OCI-M1 (cell line): Measurements from ENCODE around the gene IQCF2.
"Not testable (repeated sequence)": the region's sequence is repeated elsewhere in the genome, so short reads cannot be mapped to it uniquely, and the experiment has no call there.

Experiments
- DNase-seq: peaks from one replicate; lab custom pipeline; 2025; lab: John Stamatoyannopoulos, UW

The IQCF2 gene

DNA sequence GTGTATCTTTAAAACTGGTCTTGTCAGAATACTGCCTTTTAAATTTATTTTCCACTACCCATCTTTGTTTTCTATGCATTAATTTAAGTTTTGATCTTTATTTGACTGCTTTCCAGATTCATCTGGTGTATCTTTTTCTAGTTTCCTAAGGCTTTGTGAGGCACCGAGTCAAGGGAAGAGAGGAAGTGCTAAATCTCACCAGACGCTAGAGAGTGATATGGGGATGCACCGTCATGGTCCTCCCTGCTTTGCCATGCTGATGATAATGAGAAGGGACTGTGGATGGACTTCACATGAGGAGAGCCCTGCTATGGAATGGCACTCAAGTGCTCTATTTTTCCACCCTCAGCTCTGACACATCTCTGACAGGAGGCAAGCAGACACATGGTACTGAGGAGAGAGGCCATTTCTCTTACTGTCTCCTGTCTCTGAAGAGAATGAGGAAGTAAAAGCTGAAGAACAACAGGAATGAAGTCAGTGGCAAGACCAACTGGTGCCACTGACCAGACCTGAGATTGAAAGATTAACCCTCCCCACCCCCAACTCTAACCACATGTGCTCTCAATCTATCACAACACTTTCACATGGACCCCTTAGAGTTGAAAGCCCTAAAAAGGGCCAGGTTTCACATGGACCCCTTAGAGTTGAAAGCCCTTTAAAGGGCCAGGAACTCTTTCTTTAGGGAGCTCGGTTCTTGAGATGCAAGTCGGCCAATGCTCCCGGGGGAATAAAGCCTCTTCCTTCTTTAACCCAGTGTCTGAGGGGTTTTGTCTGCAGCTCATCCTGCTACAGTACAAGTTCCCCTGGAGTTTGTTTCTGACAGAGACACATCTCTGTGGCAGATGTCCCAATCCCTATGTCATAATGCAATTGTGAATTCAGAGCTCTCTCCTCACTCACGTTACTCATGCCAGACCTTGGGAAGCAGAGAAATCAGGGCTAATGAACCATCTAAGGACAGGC, at the start of gene IQCF2:
IQCF2 (plus strand) TSS at position 913 of the 963 bp plus-strand sequence. CDS start 52 bp downstream, outside the sequence.
- peak; percentile 90 for DNase-seq

DNA sequence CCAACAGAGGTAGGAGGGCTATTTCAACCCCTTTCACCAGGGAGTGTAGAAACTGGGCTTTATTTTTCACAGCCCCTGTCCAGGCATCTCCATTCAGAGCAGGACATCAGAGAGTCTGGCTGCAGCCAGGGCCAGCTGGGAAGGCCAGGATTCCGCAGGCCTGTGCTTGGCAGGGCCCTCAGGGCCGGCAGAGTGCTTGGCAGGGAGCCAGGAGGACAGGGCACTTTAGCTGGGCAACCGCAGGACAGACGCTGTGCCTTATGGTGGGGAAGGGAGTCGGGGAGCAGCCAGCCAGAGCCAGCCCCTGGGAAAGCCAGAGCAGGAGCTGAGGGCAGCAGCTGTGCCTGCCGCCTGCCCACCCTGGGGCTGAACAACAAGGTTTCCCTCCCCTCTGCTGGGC, 47.9 kb upstream of the IQCF2 start:
- DNase-seq = no peak

DNA sequence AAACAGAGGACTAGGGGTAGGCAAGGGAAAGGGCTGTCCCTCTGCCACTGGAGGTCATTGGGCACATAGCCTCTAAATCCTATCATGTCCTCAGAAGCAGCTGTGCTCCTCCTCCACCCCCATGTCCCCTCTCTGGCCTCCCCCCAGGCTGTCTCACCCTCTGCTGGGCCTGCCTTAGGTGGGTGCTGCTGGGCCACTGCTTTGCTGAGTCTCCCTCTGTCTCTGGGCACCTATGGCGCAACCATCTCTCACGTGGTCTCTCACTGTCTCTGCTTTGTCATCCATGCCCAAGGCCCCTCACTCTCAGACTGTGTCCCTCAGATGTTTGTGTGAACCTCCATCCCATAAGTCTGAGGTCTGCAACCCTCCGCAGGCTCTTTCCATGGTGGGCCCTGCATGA, 47.4 kb upstream of the IQCF2 start:
- no peak for DNase-seq

DNA sequence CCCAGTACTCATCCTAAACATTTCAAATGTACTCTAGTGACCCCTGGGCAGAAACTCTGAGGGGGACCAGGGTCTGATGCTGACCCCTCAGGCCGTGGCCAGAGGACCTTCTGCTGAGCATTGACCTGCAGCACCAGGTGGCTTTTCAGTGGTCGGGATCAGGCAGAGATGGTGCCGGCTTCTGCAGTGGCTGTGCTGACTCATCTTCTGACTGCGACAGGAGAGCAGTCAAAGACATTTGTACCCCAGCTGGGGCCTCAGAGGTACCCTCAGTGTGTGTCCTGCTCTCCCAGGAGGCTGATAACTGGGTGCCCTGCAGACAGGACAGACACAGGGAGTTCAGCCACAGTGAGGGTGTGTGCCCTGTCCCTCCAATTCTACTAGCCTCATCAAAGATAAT, 45.8 kb upstream of the IQCF2 start:
- DNase-seq = no peak

DNA sequence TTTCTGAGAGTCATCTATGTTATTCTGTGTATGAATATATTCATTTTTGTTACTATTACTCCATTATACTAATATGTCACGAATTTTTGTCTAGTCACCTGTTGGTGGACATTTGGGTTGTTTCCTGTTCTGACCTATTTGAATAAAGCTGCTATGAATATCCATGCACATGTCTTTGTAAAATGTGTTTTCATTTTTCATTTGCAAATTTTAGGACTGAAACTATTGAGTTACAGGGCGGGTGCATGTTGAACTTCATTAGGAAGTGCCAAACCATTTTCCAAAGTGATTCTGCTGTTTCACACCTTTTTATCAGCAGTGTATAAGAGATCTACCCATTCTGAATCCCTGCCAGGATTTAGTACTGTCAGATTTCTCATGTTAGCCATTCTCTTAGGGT, 44.7 kb upstream of the IQCF2 start:
- DNase-seq = no peak

DNA sequence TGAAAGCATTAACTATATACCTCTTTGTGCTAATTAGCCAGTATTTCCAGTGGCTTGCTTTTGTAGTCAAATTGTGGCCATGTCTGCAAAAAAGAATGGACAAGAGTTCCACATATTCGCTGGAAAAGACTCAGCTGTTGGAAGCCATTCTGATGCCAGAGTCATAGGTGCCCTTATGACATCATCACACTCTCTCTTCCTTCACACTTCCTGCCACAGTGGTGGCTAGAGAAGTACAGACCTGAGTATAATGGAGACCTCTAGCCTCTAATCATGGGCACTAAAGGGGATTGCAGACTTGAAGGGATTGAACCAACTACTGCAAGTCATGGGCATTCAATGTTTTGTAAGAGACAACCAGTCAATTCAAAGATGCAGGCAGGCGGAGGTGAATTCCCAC, 44.0 kb upstream of the IQCF2 start:
- no peak for DNase-seq

DNA sequence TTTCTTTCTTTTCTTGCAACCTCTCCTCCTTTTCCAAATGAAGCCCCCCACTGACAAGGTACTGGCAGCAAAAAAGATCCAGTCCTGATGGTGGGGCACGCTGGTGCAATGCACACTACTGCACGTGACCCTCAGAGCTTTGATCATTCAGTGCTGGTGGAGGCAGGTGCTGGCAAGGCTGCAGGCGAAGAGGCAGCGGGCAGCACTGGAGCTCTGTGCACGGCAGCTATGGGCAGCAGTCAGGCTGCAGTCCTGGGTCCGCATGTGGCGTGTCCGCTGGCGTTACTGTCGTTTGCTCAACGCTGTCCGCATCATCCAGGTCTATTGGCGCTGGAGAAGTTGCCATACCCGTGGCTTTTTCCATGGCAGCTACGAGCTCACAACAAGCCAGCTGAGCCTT, 42.3 kb upstream of the IQCF2 start:
- DNase-seq = no peak

DNA sequence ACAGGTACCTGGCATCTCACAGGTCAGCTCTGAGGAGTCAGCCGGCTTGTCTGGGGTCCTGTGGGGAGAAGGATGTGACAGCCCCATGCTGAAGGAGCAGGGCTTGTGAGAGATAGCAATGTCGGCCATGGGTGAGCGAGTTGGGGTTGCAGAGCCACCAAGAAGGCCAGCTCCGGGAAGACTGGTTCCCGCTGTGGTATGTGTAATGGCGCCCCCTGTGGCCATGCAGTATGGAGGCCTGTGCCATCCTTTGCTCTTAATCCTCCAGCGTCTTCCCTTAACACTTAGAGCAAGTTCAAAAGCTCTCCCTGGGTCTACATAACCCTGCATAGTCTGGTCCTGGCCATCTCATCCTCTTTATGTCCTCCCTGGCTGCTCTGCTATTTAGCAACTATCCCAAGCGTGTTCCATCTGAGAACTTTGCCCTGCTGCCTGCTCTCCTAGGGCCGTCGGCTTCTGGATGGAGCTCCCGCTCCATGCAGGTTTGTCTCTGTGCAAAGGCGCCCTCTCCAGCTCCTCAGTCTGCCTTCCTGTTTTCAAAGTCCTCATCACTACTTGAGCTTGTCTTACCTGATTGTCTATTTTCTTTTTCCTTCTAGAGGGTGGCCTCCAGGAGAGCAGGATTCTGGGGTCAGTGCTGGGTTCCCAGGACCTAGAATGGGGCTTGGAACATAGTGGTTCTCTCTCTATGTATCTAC, 41.6 kb upstream of the IQCF2 start:
- DNase-seq = peak; percentile 4

DNA sequence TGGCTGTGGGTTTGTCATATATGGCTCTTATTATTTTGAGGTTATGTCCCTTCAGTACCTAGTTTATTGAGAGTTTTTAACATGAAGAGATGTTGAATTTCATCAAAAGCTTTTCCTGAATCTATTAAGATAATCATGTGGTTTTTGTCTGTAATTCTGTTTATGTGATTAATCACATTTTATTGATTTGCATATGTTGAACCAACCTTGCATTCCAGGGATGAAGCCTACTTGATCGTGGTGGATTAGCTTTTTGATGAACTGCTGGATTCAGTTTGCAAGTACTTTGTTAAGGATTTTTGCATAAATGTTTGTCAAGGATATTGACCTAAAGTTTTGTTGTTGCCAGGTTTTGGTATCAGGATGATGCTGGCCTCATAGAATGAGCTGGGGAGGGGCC, 33.1 kb upstream of the IQCF2 start:
- DNase-seq = no peak

DNA sequence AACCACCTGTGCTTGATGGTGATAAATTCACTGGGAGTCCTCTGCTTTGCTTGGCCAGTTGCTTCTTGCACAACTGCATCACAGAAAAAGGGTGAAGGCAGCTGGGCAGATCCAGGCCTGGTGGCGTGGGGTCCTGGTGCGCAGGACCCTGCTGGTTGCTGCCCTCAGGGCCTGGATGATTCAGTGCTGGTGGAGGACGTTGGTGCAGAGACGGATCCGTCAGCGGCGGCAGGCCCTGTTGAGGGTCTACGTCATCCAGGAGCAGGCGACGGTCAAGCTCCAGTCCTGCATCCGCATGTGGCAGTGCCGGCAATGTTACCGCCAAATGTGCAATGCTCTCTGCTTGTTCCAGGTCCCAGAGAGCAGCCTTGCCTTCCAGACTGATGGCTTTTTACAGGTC, 31.1 kb upstream of the IQCF2 start:
- DNase-seq = no peak

DNA sequence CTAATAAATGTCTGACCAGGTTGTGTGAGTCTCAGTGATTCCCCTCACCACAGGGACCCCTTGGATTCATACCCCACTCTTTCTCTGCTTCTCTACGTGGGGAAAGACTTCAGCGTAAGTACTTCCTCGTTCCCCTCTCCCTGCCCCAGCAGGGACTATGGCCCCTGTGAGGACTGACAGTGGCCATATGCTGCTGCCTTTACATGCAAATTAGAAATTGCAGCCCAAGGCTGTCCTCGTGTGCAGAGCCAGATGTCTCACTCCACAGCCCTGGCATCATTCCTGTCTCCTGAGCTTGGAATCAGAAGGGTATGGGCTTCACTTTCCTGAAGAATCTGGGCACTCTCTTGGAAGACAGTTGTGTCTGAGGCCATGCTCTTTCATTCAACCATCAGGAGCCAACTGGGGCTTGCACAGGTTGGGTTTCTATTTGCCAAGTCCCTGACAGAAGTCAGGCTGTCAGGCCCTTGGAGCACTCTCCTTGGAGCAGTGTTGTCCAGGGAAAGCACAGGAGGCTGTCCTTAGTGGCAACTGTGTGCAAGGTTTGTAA, 30.5 kb upstream of the IQCF2 start:
- DNase-seq = no peak

DNA sequence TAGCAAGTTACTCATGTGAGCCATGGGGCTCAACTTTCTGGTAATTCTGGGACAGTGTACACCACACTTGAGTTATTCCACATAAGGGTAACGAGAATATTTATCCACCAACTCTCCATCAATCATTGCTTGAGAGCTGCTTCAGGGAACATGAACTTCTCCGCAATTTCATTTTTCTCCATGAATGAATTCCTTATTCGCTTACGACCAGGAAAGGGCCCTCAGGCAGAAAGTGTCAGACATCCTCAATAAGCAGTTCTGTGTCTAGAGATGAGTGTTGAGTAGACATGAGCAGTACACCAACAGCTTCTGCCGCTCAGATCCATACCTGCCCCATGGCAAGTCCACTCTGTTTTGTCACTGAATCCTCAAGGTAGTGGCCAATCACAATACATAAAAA, 24.8 kb upstream of the IQCF2 start:
- no peak for DNase-seq

DNA sequence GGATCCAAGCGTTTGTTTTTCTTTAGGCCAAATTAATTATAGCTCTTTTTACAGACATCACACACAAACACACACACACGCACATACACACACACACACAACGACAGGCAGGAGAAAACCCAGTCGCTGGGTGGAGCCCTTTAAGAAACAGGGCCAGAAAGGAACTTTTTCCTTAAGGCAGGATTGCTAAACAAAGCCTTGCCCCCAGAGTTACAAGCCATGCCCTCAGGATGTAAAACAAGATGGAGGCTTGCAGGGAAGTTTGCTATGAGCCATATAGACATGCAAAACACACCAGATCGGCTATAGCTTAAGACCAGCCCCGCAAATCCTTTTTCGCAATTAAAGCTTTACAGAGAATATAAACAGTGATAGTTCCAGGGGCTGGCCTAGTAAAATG, 16.3 kb upstream of the IQCF2 start:
- no peak for DNase-seq

DNA sequence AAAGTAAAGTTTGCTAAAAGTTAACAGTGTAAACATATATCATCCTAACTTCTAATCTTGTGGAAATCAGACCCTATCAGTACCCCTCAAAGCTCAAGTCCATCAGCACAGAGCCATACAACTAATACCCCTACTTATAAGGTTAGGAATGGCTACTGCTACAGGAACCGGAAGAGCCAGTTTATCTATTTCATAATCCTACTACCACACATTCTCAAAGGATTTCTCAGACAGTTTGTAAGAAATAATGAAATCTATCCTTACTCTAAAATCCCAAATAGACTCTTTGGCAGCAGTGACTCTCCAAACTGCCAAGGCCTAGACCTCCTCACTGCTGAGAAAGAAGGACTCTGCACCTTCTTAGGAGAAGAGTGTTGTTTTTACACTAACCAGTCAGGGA, 6.0 kb upstream of the IQCF2 start:
- not testable (repeated sequence) for DNase-seq

DNA sequence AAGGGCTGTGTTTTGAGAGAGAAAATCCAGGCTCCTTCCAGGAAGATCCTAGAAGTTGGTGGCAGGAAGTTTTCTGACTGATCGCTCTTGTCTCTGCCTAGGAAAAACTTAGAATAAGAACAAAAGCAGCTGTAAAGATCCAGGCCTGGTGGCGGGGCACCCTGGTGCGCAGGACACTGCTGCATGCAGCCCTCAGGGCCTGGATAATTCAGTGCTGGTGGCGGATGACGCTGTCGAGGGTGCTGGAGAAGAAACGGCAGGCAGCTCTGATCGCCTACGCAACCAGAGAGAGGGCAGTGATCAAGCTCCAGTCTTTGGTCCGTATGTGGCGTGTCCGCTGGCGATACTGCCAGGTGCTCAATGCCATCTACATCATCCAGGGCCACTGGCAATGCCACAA, 1.5 kb downstream of the IQCF2 start:
- DNase-seq = no peak

DNA sequence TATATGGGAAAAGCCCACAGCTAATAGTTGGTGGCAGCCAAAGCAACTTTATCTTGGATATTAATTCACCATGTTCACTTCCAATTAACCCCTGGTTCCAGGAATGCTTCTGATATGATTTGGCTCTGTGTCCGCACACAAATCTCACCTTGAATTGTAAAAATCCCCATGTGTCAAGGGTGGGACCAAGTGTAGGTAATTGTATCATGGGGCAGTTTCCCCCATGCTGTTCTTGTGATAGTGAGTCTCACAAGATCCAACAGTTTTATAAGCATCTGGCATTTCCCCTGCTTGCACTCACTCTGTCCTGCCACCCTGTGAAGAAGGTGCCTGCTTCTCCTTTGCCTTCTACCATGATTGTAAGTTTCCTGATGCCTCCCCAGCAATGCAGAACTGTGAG, 7.5 kb downstream of the IQCF2 start:
- not testable (repeated sequence) for DNase-seq

DNA sequence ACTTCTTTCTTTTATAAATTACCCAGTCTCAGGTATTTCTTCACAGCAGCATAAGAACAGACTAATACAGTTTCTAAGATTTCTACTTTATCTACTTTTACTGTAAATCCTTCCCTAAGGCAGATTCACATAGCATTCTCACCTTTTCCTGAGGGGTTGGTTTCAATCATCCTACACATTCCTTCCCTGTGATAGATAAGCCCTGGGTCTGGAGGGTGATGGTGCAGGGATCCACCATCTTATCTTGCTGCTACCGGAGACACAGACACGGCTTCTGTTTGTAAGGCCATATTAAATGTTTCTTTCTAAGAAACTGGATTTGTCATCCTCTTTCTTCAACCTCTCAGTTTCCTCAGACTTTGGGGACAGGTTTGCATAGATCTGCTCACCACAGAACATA, 7.9 kb downstream of the IQCF2 start:
- DNase-seq = peak; percentile 39

DNA sequence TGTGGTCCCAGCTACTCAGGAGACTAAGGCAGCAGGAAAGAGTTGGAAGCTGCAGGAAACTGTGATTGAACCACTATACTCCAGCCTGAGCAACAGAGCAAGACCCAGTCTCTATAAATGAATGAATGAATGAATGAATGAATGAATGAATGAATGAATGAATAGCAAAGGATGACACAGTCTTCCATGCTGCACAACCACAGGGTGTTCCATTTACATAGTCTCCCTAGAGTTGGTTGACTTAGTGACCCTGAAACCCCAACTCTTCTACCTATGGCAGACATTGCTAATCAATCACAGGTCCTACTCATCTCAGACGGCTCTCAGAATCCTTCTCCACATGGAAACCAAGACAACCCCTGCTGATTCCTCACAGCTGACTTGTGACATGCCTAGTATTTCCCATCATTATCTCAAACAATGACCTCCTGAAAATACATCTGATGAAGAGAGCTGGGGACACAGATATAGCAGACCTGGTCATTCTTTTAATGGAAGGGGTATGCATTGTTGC, 11.9 kb downstream of the IQCF2 start:
- DNase-seq = no peak

DNA sequence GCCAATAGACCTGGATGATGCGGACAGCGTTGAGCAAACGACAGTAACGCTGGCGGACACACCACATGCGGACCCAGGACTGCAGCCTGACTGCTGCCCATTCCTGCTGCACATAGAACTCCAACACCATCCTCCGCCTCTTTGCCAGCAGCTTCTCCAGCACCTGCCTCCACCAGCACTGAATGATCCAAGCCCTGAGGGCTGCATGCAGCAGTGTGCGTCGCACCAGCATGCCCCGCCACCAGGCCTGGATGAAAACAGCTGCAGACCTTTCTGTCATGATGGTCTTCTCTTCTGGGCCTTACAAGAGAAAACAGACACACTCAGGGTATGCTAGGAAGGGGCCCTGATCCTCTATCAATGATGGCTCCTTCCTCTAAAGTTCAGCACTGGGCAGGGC, 12.5 kb downstream of the IQCF2 start:
- no peak for DNase-seq

DNA sequence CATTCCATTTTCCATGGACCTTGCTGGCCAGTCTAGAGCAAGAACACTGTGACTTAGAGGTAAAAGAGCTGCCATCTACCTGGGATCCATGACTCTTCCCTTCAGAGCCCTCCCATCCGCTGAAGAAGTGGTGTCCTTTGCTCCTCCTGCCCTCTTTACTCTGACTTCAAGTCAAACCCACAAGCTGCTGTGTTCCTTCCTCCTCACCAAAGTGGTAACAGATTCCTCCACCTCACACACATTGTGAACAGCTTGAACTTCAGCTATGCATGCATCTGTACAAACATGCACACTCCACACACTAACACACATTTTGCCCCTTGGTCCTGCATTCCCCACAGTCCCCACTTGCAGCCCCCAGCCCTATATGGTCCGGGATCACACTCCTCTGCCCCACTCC, 13.0 kb downstream of the IQCF2 start:
- no peak for DNase-seq

DNA sequence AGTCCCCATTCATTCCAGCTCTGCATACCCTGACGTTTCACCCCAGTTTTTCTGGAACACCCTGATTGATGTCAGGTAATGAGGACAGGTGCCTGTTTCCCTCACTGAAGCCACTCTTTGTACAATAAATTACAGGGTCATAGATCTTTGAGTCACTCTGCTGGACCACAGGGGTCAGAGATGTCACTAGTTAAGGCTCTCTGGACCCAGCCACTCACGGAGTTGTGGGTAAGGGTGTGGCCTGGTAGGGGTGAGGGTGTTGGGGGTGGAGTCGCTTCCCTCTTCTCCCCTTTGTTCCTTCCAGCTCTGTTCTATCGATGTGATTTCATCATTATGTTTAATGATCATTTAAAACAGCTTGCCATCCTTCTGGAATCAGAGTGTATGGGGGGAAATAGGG, 13.5 kb downstream of the IQCF2 start:
- DNase-seq = peak; percentile 26

DNA sequence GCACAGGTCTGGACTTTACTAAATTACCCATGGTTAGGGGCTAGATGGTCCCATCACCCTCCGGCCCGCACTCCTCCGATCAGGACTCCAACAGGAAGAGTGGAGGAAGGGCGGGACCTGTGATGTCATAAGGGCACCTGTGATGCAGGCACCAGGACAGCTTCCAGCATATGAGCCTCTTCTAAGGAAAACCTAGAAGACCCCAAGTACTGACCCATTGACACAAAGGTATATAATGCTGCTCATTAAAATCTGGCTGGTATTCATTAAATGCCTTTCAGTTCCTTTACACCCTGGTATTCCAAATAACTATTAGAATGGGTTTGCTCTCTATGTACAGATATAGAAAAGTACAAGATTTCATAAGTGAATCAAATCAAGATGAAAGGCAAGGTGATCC, 14.1 kb downstream of the IQCF2 start, which contains the start of gene IQCF5:
IQCF5 (minus strand) TSS at position 101 of the 400 bp plus-strand sequence; CDS start at position 31, 70 bp downstream.
- DNase-seq = no peak

DNA sequence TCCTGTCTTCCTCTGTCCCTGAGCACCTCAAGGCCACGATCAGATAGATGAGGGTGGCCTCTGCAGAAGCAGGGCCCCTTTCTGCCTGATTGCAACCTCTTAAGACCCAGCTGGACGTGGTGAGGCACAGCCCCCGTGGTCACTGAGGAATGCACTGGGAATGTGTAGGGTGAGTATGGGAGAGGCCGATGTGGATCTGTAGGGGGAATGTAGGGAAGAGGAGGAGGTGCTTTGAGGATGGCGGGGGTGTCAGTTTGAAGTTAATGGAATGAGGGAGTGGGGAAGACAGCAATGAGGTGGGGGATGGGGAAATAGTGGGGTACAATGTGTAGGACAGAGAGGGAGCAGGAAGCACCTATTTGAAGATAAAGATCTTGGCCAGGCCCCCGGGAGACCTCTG, 14.8 kb downstream of the IQCF2 start:
- DNase-seq = no peak
